AG10803 (cell line): ENCODE data around the gene HTT.

ENCODE experiments used
- DNase-seq: peaks from one replicate; pipeline ENCODE4 v3.0.0; 2010; ENCODE audit warnings: low read depth
- H3K4me3 ChIP-seq: 2 replicates; pipeline ENCODE4 v1.5.1; 2011; ENCODE audit warnings: mild to moderate bottlenecking, low read length, control low read depth
- TF ChIP-seq, protein P1 (sequence below): conservative IDR thresholded peaks from 2 replicates; pipeline ENCODE4 v1.5.1; 2011; ENCODE audit warnings: mild to moderate bottlenecking, low read length, control low read depth, inconsistent platforms

The HTT gene

DNA sequence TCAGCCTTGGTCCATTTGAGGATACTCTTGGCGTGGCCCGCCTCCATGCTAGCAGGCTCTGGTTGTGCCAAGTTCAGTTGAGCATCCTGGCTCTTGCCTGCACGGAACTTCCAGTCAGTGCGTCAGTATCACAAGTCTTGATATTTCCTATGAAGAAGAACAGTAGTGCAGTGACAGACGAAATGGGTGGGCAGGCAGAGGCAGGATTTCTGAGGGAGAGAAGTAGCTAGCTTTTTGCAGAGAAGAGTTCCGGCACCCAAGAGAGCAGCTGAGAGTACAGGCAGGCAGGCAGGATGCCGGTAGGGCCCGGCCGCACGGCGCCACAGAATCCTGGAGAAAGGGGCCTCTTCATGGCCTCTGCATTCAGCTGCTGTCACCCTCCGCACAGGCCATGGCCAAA is 118.3 kb downstream of the HTT start:
- DNase-seq = no peak
- no peak overlapping the region for H3K4me3 ChIP-seq
- TF ChIP-seq, protein P1, sequence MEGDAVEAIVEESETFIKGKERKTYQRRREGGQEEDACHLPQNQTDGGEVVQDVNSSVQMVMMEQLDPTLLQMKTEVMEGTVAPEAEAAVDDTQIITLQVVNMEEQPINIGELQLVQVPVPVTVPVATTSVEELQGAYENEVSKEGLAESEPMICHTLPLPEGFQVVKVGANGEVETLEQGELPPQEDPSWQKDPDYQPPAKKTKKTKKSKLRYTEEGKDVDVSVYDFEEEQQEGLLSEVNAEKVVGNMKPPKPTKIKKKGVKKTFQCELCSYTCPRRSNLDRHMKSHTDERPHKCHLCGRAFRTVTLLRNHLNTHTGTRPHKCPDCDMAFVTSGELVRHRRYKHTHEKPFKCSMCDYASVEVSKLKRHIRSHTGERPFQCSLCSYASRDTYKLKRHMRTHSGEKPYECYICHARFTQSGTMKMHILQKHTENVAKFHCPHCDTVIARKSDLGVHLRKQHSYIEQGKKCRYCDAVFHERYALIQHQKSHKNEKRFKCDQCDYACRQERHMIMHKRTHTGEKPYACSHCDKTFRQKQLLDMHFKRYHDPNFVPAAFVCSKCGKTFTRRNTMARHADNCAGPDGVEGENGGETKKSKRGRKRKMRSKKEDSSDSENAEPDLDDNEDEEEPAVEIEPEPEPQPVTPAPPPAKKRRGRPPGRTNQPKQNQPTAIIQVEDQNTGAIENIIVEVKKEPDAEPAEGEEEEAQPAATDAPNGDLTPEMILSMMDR = no peak

DNA sequence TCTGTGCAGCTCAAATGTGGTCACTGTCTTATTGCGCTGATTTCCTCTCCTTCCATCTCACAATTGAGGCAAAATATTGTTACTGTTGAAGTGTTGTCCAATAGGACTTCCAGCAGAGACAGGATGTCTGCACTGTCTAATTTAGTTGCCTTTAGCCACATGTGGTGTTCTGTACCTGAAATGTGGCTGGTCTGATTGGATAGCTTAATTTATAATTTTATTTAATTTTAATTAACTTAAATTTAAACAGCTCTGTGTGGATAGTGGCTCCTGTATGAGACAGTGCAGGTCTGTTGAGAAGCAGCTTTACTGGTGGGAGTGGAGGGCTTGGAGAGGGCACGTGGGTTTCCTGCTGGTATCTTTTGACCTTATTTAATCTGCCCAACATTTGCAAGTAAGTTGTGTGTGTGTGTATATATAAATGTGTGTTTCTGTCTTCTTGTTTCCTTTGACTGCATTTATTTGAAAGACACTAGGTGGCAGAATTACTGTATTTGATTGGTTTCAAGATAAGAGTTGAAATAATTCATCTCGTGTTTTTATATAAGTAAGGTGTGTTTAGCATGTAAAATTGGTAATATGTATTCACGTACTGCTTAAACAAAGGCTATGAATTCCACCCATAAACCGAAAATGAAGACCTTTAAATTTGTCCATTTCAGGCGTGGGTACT is 119.2 kb downstream of the HTT start:
- no peak overlapping the region for H3K4me3 ChIP-seq
- TF ChIP-seq, protein P1 = peak; percentile 48
- DNase-seq = no peak

DNA sequence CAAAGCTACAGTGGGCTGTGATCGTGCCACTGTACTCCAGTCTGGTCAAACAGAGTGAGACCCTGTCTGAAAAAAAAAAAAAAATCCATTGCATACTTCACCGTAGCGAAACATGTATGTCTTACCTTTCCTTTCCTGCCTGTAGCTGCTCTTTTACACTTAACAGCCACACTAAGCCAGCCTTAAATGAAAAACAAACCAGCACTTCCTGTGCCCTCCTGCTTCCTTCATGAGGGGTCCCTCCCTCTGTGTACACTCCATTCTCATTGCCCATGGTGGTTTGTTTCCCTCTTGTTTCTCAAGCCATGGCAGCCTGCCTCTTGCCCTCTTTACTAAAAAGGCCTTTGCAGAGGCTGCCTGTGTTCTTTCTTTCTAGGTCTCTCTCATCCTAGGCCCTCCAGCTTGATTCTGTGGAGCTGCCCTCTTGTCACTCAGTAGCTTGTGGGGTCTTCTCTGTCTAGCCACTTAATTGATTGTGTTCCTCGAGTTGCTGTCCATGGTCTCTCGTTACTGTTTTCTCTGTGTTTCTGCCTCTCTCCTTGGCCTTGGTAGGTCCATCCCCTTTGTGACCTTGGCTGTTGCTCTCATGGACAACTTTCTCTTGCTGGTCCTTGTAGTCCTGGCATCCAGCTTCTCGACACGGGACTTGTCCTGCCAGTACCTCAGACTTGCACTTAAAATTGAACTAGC is 122.3 kb downstream of the HTT start:
- TF ChIP-seq, protein P1 = no peak
- no peak for DNase-seq

DNA sequence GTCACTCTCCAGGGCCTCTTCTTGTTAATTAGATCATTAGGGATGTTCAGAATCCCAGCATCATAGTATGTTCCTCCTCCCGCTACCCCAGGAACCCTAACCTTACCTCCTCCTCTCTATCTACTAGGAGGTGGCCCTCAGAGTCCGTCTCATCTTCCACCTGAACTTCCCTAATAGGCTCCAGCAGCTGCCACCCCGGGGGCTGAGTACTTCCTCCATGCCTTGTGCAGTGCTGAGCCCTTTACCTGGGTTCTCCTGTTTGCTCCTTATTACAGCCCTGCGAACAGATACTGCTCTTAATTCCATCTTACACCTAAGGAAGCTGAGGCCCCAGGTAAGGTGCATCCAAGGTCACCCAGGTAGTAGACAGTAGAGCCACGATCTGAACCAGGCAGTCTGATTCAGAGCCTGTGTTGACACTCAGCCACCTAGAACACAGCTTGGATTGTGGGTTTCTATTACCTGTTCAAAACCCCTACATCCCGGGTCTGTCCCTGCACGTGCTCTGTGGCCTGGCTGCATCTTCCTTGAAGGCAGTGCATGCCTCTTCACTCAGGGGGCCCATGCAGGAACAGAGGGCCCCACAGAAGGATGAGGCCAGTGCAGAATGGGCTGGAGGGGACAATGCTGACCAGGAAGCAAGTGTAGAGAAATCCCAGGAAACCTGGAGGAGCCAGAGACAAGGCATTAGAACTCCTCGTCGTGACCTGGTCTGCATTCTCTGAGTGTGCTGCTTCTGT is 123.1 kb downstream of the HTT start:
- DNase-seq = no peak
- TF ChIP-seq, protein P1 = no peak
- no peak overlapping the region for H3K4me3 ChIP-seq

More for the DNA sequence above, 122.3 kb downstream of the HTT start:
- H3K4me3 ChIP-seq = no peak overlapping the region

DNA sequence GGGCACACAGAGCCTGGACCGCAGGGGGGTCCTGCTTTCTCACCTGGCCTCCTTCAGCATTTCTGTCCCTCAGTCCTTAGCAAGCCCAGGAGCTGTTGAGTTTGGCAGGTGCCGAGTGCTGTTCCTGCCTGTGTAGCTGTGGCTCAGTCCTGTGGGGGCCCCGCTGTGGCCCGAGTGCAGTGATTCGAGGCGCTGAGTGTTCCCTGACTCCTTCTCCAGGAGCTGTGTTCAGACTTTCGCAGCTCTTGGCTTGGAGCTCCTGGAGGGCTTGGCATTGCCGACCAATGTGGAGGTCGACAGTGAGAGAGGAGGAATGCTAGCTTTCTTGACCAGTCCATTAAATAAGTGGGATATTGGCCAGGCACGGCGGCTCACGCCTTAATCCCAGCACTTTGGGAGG is 124.4 kb downstream of the HTT start:
- TF ChIP-seq, protein P1 = no peak
- H3K4me3 ChIP-seq = no peak overlapping the region
- no peak for DNase-seq

DNA sequence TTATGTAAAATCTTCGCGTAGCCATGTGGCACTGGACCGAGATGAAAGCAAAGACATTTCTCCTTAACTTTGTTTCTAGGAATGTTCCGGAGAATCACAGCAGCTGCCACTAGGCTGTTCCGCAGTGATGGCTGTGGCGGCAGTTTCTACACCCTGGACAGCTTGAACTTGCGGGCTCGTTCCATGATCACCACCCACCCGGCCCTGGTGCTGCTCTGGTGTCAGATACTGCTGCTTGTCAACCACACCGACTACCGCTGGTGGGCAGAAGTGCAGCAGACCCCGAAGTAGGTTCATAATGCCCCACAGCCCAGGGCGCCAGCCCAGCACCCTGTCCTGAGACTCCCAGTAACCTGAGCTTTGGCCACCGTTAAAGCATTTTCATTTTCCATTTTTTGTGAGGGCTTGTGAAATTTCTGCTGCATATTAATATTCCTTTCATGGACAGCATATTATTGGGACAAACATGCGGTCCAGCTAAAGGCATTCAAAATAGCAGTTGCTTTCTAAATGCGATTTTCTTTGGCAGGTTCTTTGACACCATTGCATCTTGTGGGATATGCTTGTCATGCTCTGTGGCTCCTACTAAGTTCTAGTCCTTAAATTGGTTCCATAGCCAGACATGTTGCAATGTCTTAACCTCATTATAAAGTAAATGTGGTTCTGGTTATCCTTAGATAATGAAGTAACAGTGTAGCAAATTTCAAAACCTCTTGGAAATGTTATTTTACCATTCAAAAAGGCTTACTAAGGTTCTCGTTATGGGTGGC is 125.4 kb downstream of the HTT start:
- H3K4me3 ChIP-seq = no peak overlapping the region
- TF ChIP-seq, protein P1 = peak; percentile 25; the same call in 1 of the 2 replicates
- peak; percentile 94 for DNase-seq
